PC-3 (cell line): ENCODE data around the gene PES1. TPM values are rescaled to one million over a fixed set of nuclear protein-coding genes. Genes with fewer than 3 reads are reported as not detected.
"Not testable (repeated sequence)": the region's sequence is repeated elsewhere in the genome, so short reads cannot be mapped to it uniquely, and the experiment has no call there.

Experiments
- ATAC-seq: fragments of 200-7000 bp; cut with Tn5 transposase; 2 replicates; pipeline ENCODE4 v1.9.1; 2020; ENCODE audit warnings: mild to moderate bottlenecking, moderate library complexity
- BruUV-seq: library from RNA; stranded (reverse); fragments of 400-500 nt; replicated peaks from 2 replicates; lab custom pipeline; 2021; lab: Mats Ljungman, UMichigan
- CTCF ChIA-PET: fragments of 300-600 bp; sonication (Branson Sonifier 250); formaldehyde crosslinking; loops from one replicate; lab custom pipeline; 2022; ENCODE audit warnings: antibody characterized with exemption; lab: Charles Lee
- POLR2A ChIA-PET: fragments of 300-600 bp; sonication (Branson Sonifier 250); formaldehyde crosslinking; loops from one replicate; lab custom pipeline; 2022; ENCODE audit warnings: antibody characterized with exemption; ENCODE audit not compliant: unreplicated experiment; lab: Charles Lee
- DNase-seq: peaks from one replicate; pipeline ENCODE4 v3.0.0-alpha.2; 2015
- H2AFZ ChIP-seq: fragments of 300-600 bp; sonication (generic); 2 replicates; pipeline ENCODE4 v1.6.0; 2016; ENCODE audit warnings: antibody characterized with exemption, low read length
- H3F3A ChIP-seq: fragments of 300-600 bp; sonication (generic); one replicate; pipeline ENCODE4 v1.6.0; 2017; ENCODE audit warnings: antibody characterized with exemption, low read length, control low read depth, mild to moderate bottlenecking; ENCODE audit not compliant: unreplicated experiment
- H3K27ac ChIP-seq: fragments of 300-600 bp; sonication (generic); 2 replicates; pipeline ENCODE4 v1.5.1; 2016; ENCODE audit warnings: mild to moderate bottlenecking, low read length
- H3K27me3 ChIP-seq: fragments of 300-600 bp; sonication (generic); 2 replicates; pipeline ENCODE4 v1.6.1; 2016; ENCODE audit warnings: low read length, mixed read lengths
- H3K36me3 ChIP-seq: fragments of 300-600 bp; sonication (generic); 2 replicates; pipeline ENCODE4 v1.6.1; 2016; ENCODE audit warnings: low read depth, mixed run types, low read length, mixed read lengths
- H3K4me1 ChIP-seq: fragments of 300-600 bp; sonication (generic); 2 replicates; pipeline ENCODE4 v1.5.1; 2016; ENCODE audit warnings: low read length; ENCODE audit not compliant: insufficient read depth
- H3K4me2 ChIP-seq: fragments of 300-600 bp; sonication (generic); 2 replicates; pipeline ENCODE4 v1.6.0; 2016; ENCODE audit warnings: low read length
- H3K4me3 ChIP-seq: fragments of 300-600 bp; sonication (generic); 2 replicates; pipeline ENCODE4 v1.5.1; 2016; ENCODE audit warnings: mild to moderate bottlenecking, low read length, mixed read lengths
- H3K79me2 ChIP-seq: fragments of 300-600 bp; sonication (generic); 2 replicates; pipeline ENCODE4 v1.6.1; 2017; ENCODE audit warnings: low read length, mixed read lengths
- H3K9ac ChIP-seq: fragments of 300-600 bp; sonication (generic); 2 replicates; pipeline ENCODE4 v1.6.0; 2016; ENCODE audit warnings: mild to moderate bottlenecking, low read length
- H3K9me2 ChIP-seq: fragments of 300-600 bp; sonication (generic); replicated peaks from 2 replicates; pipeline ENCODE4 v1.6.1; 2016; ENCODE audit warnings: mixed run types, low read length, mixed read lengths
- H3K9me3 ChIP-seq: fragments of 300-600 bp; sonication (generic); 2 replicates; pipeline ENCODE4 v1.6.1; 2016; ENCODE audit warnings: low read length, mixed read lengths
- H4K20me1 ChIP-seq: fragments of 300-600 bp; sonication (generic); 2 replicates; pipeline ENCODE4 v1.6.1; 2016; ENCODE audit warnings: low read length, mixed read lengths
- EZH2 ChIP-seq: fragments of 300-600 bp; sonication (generic); IDR thresholded peaks from one replicate; pipeline ENCODE4 v1.6.1; 2017; ENCODE audit warnings: antibody characterized with exemption, mild to moderate bottlenecking, low read length; ENCODE audit not compliant: unreplicated experiment
- EZH2phosphoT487 ChIP-seq: fragments of 300-600 bp; sonication (generic); IDR thresholded peaks from 2 replicates; pipeline ENCODE4 v1.6.1; 2018; ENCODE audit warnings: mild to moderate bottlenecking, antibody characterized with exemption, low read length, borderline replicate concordance
- intact Hi-C: fragments of 100-400 bp; cut with micrococcal nuclease; formaldehyde crosslinking; loops from 2 replicates; pipeline ENCODE4 v1.9.0; 2023
- total RNA-seq: library from RNA; depleted of rRNA; stranded (reverse); fragments of >200 nt; gene quantifications from 2 replicates; pipeline ENCODE4 v1.2.3, GENCODE V29; 2014
- TF ChIP-seq, protein P1 (sequence below): fragments of 300-600 bp; sonication (generic); conservative IDR thresholded peaks from 2 replicates; pipeline ENCODE4 v1.5.1; 2017; ENCODE audit warnings: antibody characterized with exemption, low read depth, mild to moderate bottlenecking, low read length

The PES1 gene
- total RNA-seq, 1 experiment from 2014 or later, result 105 TPM

- intact Hi-C loops, result no loop called here
- no peak for TF ChIP-seq EZH2phosphoT487
- TF ChIP-seq, protein P1, sequence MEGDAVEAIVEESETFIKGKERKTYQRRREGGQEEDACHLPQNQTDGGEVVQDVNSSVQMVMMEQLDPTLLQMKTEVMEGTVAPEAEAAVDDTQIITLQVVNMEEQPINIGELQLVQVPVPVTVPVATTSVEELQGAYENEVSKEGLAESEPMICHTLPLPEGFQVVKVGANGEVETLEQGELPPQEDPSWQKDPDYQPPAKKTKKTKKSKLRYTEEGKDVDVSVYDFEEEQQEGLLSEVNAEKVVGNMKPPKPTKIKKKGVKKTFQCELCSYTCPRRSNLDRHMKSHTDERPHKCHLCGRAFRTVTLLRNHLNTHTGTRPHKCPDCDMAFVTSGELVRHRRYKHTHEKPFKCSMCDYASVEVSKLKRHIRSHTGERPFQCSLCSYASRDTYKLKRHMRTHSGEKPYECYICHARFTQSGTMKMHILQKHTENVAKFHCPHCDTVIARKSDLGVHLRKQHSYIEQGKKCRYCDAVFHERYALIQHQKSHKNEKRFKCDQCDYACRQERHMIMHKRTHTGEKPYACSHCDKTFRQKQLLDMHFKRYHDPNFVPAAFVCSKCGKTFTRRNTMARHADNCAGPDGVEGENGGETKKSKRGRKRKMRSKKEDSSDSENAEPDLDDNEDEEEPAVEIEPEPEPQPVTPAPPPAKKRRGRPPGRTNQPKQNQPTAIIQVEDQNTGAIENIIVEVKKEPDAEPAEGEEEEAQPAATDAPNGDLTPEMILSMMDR, result no peak
Measured at GRCh38 chr22:30568137-30568805, 23.4 kb downstream of the PES1 start.

GRCh38 chr22:30567277-30567676 lies 24.4 kb downstream of the PES1 start:
- H3K9ac ChIP-seq, H3K9me2 ChIP-seq, H3K27ac ChIP-seq, H2AFZ ChIP-seq, BruUV-seq, H3K27me3 ChIP-seq, intact Hi-C loops, H4K20me1 ChIP-seq, H3K4me3 ChIP-seq, H3K4me2 ChIP-seq, H3K79me2 ChIP-seq, CTCF ChIA-PET, POLR2A ChIA-PET, H3F3A ChIP-seq, DNase-seq, H3K9me3 ChIP-seq, ATAC-seq, H3K36me3 ChIP-seq, H3K4me1 ChIP-seq: not testable (repeated sequence)

More at GRCh38 chr22:30568137-30568805, 23.4 kb downstream of the PES1 start:
- H3K27ac ChIP-seq, result no peak overlapping the region
- no peaks in the 10 kb centered on the region for H3K9me2 ChIP-seq
- H3K4me3 ChIP-seq, result no peak overlapping the region
- DNase-seq, result no peak
- no peaks in the 10 kb centered on the region for H3K79me2 ChIP-seq
- H3K9me3 ChIP-seq, result no peaks in the 10 kb centered on the region
- no peaks in the 10 kb centered on the region for H4K20me1 ChIP-seq
- no peak overlapping the region for H3K4me2 ChIP-seq
- H3K4me1 ChIP-seq, result no peaks in the 10 kb centered on the region
- no peaks in the 10 kb centered on the region for H3K36me3 ChIP-seq
- H3K27me3 ChIP-seq, result no peaks in the 10 kb centered on the region
- ChIA-PET POLR2A (no interaction called here), CTCF (no interaction called here)
- no peaks in the 10 kb centered on the region for H3F3A ChIP-seq
- H3K9ac ChIP-seq, result no peak overlapping the region
- BruUV-seq, result no TSS peak
- no peak overlapping the region for H2AFZ ChIP-seq
- ATAC-seq, result no peak

DNA sequence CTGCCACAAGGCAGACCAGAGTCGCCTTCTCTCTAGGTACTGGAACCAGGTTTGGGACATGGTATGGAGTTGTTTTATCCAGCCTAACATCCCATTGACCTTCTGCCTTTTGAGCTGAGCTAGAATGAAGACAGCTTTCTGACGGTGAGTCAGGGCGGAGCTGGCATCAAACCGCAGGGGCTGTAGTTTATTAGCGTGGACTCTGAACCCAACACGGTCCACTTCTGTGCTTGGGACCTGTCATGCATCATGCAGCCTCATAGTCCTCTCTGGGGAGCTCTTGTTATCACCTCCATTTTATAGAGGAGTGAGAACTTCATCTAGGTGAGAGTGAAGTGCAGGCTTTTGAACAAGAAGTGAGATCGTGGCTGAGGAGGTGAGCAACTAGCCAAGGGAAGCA lies 25.6 kb downstream of the PES1 start:
- Histone ChIP-seq H4K20me1 (no peaks in the 10 kb centered on the region), H2AFZ (no peak overlapping the region), H3K27me3 (no peaks in the 10 kb centered on the region), H3K9ac (no peak overlapping the region), H3K9me3 (no peaks in the 10 kb centered on the region), H3K79me2 (no peaks in the 10 kb centered on the region), H3K27ac (no peak overlapping the region), H3F3A (no peaks in the 10 kb centered on the region), H3K4me3 (no peak overlapping the region), H3K4me2 (no peak overlapping the region), H3K36me3 (no peaks in the 10 kb centered on the region), H3K9me2 (no peaks in the 10 kb centered on the region), H3K4me1 (no peaks in the 10 kb centered on the region)
- ChIA-PET POLR2A (no interaction called here), CTCF (no interaction called here)
- peak; percentile 22 for DNase-seq
- intact Hi-C loops, result no loop called here
- TF ChIP-seq EZH2, result no peak
- TF ChIP-seq, protein P1, result no peak
- TF ChIP-seq EZH2phosphoT487, result no peak
- peak; percentile 48 for ATAC-seq
- BruUV-seq, result no TSS peak
